Activated CD4-positive, alpha-beta T cell treated with anti-CD3 and anti-CD28 coated beads, Interleukin-10, Interleukin-2, amounts not matched to agents 100 ng/mL and 50 ng/mL, durations not matched to agents 16 hours and 8 hours (primary cell): Measurements from ENCODE around the gene MYRF.
A peak's percentile ranks its signal among the peaks of the same experiment; 100 is the strongest.

Experiments
- DNase-seq: peaks from one replicate; pipeline ENCODE4 v3.0.0-alpha.2; 2020

MYRF gene

DNA sequence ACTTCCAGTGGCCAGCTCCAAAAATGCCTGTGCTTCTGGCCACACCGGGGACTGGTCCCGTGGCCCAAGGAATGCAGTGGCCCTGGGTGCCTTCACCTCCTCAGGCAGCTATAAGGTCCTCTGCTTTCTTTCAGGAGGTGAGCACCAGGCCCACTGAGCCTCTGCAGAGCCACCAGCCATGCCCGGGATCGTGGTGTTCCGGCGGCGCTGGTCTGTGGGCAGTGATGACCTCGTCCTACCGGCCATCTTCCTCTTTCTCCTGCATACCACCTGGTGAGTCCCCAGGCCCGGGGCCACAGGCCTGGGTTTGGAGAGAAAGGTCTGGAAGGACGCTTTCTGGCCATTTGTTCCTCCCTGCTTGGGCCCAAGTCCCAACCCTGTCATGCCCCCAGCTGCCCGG, 32.5 kb upstream of the MYRF start:
- no peak for DNase-seq

DNA sequence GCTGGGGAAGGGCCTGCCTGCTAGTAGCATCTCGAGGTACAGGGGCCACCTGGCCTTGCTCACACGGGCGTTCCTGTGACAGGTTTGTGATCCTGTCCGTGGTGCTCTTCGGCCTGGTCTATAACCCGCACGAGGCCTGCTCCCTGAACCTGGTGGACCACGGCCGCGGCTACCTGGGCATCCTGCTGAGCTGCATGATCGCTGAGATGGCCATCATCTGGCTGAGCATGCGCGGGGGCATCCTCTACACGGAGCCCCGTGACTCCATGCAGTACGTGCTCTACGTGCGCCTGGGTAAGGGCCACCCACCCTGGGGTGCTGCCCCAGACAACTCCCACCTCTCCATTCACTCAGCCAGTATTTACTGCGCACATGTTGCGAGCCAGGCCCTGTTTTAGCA, 31.8 kb upstream of the MYRF start:
- no peak for DNase-seq

DNA sequence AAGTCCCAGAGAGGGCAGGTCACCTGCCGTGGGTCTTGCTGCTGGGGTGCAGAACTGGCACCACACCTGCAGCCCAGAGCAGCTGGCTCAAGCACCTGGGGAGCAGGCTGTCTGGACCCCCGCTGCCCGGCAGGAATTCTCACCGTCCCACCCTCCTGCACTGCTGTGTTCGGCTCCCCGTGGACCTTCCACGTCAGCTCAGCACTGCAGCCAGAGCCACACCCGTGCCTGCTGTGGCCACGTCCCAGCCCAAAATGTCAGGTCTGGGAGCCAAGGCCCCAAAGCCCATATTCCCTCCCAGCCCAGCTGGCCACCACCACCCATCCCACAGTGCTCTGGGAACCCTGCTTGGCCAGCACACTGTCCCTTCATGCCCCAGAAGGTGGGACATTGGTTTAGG, 28.0 kb upstream of the MYRF start:
- DNase-seq, result no peak

DNA sequence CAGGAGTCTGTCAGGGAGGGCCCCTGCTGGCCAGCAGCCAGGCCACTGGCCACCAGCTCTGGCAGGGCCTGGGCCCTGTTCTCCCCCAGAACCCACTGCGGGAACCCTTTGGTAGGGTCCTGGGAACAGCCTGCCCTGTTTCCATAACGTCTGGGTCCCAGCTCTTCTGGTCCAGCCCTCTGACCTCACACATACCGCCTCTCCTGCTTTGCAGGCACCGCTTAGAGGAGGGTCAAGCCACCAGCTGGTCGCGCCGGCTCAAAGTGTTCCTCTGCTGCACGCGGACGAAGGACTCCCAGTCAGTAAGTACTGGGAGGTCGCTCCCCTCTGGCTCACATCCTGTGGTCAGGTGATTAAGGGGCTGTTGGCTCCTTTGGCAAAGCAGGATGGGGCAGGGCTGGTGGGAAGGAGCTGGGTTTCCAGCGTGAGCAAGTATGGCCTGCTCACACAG, 26.6 kb upstream of the MYRF start:
- DNase-seq, result no peak

DNA sequence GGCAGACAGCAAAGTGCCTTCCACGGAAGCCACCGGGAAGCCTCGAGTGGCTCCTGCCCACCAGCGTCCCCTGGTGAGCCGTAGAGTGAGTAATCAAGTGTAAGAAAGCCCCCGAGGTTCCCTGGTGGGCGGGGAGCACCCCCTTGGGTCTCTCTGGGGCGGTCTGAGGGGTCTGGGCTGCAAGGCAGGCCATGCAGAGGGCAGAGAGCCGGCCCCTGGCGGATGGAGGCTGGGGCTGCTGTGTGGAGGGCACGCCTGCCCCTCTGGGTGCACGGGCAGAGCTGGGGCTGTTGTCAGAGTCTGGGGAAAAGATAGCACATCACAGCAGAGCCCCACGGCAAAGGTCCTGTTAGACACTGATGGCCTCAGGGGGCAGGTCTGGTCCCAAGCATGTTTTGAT, 25.7 kb upstream of the MYRF start:
- no peak for DNase-seq

DNA sequence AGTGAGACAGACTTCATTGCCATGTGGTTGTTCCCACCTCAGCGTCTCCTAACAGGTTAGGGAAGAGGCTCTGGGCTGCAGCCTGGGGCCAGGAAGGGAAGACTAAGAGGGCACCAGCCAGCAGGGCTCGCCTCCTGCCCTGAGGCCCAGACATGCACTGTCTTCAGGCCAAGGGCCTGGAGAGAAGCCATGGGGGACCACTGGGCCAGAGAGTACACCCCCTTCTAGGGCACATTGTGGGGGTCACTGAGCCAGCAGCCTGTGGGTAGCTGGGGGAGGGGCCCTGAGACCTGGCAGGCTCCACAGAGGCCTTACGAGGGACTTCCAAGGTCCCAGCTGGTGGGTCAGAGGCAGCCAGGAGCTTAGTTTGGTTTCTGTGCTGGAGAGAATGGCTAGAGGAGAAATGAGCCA, 25.0 kb upstream of the MYRF start:
- DNase-seq, result no peak

DNA sequence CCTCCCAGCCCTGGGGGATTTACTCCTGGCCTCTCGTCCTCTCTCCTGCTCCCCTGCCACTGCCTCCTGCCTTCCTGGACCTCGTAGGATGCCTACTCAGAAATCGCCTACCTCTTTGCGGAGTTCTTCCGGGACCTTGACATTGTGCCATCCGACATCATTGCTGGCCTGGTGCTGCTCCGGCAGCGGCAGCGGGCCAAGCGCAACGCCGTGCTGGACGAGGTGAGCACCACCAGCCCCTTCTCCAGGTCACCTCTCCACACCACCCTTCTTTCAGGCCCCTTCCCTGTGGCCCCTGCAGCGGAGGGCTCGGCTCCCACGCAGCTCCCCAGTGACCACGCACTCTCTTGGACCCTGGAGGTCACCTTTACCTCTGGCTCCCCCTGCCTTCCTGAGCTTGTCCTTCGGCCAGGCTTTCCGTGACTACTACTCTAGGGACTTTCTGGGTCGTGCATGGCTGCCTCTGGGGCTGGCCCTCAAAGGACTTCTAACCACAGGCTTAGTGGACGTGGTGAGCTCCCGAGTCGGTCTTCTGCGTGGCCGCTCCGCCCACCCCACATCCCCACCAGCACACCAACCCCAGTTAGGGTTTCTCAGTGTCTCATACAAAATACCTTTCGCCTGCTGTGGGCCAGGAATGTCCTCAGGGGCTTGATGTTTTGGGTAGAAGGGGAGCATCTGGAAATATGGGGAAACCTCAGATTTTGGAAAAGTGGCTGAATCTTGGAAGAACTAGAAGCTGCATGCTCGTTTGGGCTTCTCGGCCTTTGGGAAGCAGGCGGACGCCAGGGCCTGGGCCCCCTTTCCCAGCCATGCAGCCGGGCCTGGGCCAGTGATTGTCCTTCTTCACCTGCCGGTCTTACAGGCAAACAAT, 24.1 kb upstream of the MYRF start:
- DNase-seq, result no peak

DNA sequence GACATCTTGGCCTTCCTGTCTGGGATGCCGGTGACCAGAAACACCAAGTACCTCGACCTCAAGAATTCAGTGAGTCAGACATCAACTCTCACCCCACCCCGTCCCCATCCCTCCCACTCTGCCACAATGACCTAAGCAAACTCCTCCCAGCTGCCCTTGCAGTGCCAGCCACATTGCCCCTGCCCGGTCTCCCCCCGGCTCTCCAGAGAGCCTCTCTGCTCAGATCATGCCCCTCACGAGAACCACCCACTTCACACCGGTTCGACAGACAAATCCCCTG, 23.6 kb upstream of the MYRF start:
- peak; percentile 13 for DNase-seq

DNA sequence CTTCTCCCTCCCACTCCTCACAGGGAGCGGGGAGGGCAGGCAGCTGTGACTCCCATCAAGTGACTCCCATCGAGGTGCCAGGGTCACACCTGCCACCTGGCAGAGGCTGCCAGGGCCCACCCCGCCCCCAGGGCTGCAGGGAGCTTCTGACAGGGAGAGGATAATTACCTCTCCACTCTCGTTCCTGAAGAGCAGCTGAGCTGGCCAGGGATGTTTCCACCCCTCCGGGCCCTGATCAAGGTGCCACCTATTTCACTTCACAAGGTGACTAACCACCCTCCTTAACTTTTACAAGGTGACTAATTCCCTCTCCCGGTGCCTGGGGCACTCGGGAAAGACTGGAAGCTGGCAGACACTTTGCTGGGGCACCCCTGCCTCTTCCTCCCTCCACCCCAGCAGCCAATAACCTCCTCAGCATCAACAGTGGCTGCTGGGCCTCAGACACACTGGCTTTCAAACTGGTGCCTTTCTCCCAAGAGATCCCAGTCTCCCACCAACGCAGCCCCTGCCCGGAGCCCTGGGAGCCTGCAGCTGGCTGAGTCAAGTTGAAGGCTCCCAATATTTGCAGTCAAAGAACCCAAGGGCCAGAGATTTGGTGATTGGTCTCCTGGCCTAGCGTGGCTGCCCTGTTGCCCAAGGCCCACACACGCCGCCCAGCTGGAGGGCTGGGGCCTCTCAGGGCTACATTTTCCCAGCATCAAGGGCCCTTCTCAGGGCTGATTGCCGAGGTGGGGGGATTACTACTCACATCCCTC, 22.0 kb upstream of the MYRF start:
- DNase-seq, result no peak

DNA sequence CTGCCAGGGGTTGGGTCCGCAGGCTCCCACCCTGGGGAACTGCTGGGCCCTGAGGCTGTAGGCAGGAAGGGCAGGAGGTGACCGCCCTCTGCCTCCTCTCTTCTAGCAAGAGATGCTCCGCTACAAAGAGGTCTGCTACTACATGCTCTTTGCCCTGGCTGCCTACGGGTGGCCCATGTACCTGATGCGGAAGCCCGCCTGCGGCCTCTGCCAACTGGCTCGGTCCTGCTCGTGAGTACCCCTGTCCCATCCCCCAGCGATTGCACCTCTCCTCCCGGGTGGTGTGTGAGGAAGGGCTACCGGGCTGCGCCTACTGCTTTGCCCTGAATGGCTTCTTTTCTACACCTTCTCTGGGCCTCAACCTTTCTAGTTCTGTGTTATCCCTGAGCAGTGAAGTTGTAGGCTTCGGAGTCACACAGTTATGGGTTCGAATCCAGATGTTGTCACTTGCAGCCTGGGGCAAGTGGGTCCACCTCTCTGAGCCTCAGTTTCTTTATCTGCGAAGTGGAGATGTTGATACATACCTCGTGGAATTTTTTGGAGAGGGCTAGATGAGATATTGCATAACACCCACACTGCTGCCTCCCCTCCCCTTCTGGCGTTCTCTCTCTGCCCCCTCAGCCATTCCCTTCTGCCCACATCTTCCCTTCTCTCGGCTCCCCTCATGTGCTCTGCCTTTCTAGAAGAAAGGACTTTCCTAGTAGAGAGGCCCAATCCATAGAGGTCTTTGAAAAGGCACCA, 21.1 kb upstream of the MYRF start:
- no peak for DNase-seq

DNA sequence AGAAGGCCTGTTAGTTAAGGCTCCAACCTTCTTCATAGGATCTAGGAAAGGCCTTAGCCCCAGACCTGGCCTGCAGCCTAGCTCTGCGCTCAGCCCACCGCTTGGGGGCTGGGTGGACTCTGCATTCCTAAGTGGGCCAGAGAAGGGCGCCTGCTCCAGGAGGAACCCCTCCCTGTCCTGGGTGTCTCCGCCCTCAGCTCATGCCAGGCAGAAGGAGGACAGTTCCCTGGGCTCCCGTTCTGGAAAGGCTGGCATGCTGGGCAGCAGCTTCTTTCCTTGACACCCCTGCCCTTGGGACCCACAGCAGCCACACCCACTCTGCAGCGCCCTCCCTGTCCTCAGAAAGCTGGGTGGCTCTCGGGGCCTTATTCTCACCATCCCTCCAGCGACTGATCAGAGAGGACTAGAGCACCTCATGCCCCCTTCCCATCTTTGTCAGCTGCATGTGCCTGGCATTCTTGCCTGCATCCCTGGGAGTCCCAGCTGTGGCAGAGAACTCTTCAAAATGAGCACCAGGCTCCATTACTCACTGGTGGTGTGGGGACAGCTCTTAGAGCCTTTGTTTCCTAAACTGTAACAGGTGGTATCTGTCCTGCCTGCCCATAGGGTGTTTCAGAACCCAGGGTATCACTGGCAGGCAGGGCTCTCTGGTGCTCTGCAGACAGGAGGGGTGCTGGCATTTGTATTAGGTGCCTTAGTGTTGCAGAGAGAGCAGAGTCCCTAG, 20.3 kb upstream of the MYRF start:
- no peak for DNase-seq

DNA sequence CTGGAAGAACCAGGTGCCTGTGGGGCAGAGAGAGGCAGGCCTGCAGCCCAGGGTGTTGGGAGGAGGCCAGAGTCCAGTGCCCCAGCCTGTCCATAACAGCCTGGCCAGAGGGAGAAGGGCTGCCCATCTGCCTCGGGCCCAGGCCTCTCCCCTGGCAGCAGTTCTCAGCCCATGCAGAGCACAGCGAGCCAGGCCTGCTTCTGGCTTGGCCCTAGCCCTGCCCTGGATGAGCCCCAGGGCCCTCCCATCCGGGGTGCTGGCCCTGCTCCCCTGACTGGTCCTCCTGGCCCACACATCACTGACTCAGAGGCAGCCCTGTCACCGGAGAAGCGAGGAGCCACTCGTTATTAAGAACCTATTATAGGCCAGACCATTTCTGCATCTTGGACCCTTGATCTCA, 19.7 kb upstream of the MYRF start:
- DNase-seq, result no peak

DNA sequence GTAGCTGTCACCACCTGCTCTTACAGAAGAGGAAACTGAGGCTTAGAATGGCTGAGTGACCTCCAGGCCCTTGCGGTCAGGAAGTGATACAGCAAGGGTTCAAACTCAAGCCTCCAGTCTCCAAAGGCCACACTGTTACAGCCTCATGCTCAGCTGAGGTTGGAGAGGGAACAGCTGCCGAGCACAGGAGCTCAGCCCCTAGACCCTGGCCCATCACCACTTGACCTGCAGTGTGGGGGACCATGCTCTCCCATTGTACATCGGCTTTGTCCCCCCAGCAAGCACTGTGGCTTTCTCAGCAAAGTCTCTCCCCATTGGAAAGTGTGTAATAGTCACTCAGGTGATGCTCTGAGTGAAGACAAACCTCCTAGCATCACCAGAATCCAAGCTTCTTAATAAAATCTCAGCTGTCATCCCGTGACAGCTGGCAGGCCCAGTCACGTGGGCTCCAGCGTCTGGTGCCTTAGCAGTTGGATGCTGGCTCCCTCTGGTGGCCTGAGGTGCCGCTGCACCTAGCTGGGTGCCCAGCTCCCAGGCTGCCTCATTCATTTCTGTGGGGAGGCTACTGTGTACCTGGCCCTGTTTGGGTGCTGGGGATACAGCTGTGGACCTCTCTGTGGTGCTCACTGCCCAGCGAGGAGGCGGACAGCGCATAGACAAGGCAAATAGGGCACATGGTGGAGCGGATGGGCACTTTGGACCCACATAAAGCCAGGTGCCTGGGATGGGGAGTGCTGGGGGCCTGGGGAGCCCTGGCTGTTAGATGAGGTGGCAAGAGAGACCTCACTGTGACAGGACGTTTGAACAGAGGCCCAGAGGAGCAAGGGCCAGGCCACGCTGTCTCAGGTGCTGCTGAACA, 19.1 kb upstream of the MYRF start:
- peak; percentile 89 for DNase-seq

DNA sequence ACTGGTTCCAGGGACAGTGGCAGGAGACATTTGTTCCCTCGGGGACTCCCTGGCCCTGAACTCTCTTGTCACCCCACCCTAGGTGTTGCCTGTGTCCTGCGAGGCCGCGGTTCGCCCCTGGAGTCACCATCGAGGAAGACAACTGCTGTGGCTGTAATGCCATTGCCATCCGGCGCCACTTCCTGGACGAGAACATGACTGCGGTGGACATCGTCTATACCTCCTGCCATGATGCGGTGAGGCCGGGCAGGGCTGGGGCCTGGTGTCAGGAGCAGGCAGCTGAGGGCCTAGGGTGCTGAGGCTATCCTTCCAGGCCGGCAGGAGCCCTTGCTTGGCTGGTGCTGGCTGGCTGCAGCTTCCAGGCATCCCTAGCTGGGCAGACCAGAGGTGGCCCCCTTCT, 17.7 kb upstream of the MYRF start:
- DNase-seq, result no peak

DNA sequence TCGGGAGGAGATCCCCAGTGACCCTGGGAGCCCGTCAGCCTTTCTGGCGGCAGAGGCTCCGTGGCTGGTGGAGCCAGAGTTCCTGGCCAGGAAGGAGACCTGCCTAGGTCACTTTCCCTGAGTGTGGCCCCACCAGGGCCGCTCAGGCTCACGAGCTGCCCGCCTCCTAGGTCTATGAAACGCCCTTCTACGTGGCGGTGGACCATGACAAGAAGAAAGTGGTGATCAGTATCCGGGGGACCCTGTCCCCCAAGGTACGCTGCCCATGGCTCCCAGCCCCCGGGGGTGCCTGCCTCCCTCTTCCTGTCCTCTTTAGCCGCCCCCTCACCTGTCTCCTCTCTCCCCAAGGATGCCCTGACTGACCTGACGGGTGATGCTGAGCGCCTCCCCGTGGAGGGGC, 17.0 kb upstream of the MYRF start:
- no peak for DNase-seq

DNA sequence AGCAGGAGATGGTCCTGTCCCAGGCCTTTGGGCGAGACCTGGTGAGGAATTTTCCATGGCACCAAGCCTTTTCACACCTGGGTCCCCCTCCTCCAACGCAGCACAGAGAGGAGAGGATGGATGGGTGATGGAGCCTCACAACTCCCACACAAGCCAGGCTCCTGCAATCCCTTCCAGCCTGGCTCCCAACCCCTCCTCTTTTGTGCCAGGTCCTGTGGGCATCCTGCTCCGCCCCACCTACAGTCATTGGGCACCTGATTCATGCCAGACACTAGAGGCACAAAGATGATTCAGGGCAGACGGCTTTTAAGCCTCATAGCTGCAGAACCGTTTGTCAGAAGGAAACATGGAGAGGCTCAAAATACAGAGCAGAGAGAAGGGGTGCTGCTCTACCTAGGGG, 16.1 kb upstream of the MYRF start:
- DNase-seq, result no peak

DNA sequence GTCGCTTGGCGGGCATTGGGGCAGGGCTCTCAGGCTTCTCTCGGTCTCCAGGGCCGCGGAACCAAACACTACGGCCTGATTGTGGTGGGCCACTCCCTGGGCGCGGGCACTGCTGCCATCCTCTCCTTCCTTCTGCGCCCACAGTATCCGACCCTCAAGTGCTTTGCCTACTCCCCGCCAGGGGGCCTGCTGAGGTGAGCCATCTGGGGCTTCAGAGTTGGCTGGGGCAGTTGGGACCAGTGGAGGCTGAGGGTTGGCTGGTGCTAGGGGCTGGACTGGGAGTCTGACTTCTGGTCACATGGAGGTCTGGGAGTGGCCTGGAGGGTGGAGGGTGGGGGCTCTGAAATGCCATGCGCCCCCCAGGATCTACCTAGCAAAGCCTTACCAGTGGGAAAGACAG, 15.3 kb upstream of the MYRF start:
- DNase-seq, result no peak

DNA sequence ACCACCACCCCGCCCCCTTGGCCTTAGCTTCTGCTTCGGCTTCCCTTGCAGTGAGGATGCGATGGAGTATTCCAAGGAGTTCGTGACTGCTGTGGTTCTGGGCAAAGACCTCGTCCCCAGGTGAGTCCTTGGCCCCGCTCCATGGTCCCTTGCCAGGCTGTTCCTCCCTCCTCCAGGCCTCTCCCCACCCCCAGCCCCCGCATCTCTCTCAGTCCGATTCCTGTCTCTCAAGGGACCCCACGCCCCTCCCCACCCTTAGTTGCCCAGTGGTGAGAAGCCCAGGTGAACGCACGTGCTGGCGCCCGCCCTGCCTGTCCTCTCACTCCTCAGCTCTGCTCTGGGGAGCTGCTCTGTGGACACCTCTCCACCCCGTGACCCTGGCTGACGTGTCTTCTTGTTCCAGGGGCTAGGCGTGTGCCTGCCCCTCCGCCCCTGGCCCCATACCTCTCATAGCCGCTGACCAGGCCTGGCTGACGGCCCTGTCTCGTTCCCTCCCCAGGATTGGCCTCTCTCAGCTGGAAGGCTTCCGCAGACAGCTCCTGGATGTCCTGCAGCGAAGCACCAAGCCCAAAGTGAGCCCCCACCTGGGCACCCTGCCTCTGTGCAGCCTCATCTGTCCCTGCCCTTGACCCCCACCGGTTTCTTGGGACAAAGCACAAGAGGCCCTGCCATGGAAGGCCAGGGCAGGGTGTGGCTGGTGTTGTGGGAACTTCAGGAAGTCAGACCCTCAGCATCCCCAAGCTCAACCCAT, 14.6 kb upstream of the MYRF start:
- DNase-seq, result no peak

DNA sequence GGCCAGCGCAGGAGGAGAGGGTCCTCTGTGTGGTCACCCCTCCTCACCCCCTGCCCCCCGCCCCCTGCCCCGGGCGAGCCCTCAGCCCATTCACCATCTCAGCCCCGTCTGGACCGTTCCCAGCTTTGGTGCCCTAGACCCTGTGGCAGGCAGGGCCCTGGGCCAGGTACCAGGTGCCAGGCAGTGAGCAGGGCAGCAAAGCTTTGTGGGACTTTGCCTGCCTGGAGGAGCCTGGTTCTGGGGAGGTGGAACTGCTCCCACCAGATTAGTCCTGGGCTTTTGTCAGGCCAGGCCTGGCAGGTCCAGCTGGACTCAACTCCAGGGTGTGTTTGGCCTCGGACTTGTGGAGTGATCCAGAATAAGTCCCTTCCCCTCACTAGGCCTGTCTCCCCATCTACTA, 13.7 kb upstream of the MYRF start:
- no peak for DNase-seq

DNA sequence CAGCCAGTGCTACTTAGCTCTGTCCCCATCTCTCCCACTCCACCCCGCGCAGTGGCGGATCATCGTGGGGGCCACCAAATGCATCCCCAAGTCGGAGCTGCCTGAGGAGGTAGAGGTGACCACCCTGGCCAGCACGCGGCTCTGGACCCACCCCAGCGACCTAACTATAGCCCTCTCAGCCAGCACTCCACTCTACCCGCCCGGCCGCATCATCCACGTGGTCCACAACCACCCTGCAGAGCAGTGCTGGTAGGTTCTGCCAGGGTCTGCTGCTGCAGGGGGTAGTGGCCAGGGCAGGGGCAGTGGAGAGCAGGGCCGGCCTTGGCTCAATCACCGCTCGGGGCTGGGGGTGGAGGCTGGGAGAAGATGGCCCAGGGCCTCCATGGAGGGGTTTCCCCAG, 13.0 kb upstream of the MYRF start:
- no peak for DNase-seq

DNA sequence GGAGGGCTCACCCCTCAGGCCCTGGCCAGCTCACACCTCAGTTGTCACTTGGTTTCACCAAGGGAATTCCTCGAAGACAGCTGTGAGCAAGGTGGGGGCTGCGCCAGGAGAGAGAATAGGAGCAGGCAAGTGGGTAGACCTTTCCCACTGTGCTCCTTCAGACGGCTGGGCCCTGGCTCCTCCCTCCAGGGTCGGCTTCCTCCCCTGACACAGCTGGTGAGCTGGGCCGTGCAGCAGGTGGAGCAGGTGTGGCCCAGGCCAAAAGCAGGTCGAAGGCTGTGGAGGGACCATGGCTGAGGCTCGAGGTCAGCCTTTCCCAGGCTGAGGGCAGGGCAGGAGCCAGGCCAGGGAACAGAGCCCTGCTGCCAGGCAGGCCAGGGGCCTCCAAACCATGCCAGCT, 12.5 kb upstream of the MYRF start:
- DNase-seq, result no peak

DNA sequence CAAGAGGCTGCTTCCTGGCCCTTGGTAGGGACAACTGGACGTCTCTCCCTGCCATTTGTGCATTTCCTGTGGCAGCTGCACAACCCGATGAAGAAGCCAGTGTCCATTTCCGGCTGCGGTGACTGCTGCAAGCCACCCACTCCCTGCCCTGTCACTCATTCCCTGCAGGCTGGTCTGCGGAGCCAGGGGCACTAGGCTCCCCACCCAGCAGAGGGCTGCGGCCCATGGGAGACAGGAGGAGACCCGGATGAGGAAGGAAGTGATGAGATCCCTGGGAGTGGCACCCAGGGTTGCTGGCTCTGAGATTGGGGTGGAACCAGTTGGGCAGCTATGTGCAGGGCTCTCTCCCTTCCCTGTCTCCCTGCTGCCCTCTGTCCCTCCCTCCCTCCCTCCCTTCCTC, 10.0 kb upstream of the MYRF start:
- no peak for DNase-seq
